K562 treated with DMSO at 1 percent for 4 hours (cell line): ENCODE results near the gene PREB. TPM values are rescaled to one million over a fixed set of nuclear protein-coding genes. Genes with fewer than 3 reads are reported as not detected.

Experiments used
- total RNA-seq: library from RNA; unstranded; fragments of 300-600 nt; gene quantifications from 2 replicates; pipeline ENCODE4 v1.2.3, GENCODE V29; 2022; ENCODE audit not compliant: insufficient read depth

Gene PREB
- 71.3 and 72.7 TPM in 2 replicates for total RNA-seq

GRCh38 chr2:27133905-27134780 is at the start of gene PREB:
Gene PREB (minus strand): TSS chr2:27134636. CDS start chr2:27134421, 215 bp downstream.

GRCh38 chr2:27148801-27149439 is 14.5 kb upstream of the PREB start, which contains the start of gene TCF23:
Gene TCF23 (plus strand): TSS chr2:27149004. CDS start chr2:27149134, 130 bp downstream.

DNA sequence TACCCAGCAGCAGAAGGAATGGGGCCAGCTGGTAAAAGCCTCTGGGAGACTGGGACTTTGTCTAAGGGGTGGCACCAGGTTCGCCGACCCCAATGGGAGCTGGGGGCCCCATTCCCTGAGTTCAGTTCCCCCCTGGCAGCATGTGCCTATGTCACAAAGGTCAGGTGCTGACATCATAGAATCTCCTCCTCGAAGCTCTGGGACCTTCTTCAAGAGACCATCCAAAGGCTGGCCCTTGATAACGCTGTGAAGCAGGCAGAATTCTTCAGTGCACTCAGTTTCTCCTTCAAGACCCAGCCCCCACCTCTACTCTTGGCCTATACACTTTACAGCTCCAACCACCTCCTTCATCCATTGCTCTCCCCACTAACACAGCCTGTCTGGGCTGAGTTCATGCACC is 4.9 kb upstream of the PREB start, which contains the start of gene PRR30:
PRR30 (minus strand) TSS at position 101 of the 400 bp plus-strand sequence. CDS start 1,081 bp downstream, outside the sequence.

DNA sequence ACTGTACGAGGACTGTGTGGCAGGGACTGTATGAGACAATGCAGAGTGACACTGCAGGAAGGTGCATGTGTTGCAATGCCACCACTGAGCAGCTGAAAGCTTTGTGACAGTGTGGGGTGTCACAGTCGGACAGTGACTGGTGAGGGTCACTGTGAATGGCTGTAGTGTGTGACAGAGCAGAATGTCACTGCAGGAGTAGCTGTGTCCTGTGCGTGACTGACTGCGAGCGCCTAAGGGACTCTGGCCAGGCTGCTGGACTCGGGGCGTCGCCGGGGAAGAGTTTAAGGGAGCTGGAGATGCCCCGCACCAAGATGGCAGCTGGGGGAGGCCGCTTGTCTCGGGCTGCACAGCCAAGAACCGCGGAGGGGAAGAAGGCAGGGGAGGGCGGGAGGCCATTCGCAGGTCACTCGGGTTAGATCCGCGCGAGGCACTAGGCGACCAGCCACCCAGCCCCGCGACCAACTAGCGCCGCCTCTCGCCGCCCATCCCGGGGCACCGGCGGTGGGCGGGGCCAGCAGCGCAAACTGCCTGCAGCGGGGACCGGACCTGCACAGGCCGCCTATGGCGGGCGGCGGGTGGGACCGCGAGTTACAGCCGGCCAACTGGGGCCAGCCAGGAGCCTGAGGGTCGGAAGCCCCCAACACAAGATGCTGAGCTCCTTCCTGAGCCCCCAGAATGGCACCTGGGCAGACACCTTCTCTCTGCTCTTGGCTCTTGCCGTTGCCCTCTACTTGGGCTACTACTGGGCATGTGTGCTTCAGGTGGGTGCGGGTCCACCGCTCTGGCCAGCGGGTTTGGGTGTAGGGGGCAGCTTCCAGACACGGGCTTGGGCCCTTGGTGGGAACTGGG is 10.9 kb downstream of the PREB start, which contains the start of gene ABHD1:
ABHD1 (plus strand) TSS at position 514 of the 849 bp plus-strand sequence; CDS start at position 648, 134 bp downstream.

GRCh38 chr2:27118525-27119329 is 15.7 kb downstream of the PREB start, which contains the start of gene CGREF1:
Gene CGREF1 (minus strand): TSS chr2:27119128. CDS start chr2:27104366, 14,762 bp downstream.

GRCh38 chr2:27086724-27087593 is 47.5 kb downstream of the PREB start, which contains the start of gene KHK:
Gene KHK (plus strand): TSS chr2:27086772. CDS start chr2:27087260, 488 bp downstream.

Other genes starting within 250 kb of the PREB start
- 43.0 and 53.3 TPM in 2 replicates for gene MAPRE3, start 164.0 kb downstream of the PREB start, total RNA-seq
- 99.6 and 101 TPM in 2 replicates for gene TMEM214, start 101.7 kb downstream of the PREB start, total RNA-seq
- 45.1 and 50.9 TPM in 2 replicates for gene AGBL5, start 83.0 kb downstream of the PREB start, total RNA-seq
- 210 and 258 TPM in 2 replicates for gene OST4, start 63.0 kb downstream of the PREB start, total RNA-seq
- gene EMILIN1, start 56.0 kb downstream of the PREB start, total RNA-seq = 1.2 and 1.4 TPM in 2 replicates
- gene KHK, start 47.9 kb downstream of the PREB start, total RNA-seq = 17.1 and 19.4 TPM in 2 replicates
- 1.3 TPM in 1 of 2 replicates, not detected in the other for gene CGREF1, start 15.5 kb downstream of the PREB start, total RNA-seq
- gene ABHD1, start 10.8 kb downstream of the PREB start, total RNA-seq = not detected in 2 replicates
- gene PRR30, start 4.8 kb upstream of the PREB start, total RNA-seq = not detected in 2 replicates
- gene TCF23, start 14.4 kb upstream of the PREB start, total RNA-seq = not detected in 2 replicates
- gene ATRAID, start 77.4 kb upstream of the PREB start, total RNA-seq = 87.2 and 192 TPM in 2 replicates
- gene SLC5A6, start 77.6 kb upstream of the PREB start, total RNA-seq = 36.2 and 42.0 TPM in 2 replicates
- 56.2 and 60.6 TPM in 2 replicates for gene CAD, start 82.7 kb upstream of the PREB start, total RNA-seq
- gene SLC30A3, start 128.4 kb upstream of the PREB start, total RNA-seq = 0.60 and 1.5 TPM in 2 replicates
- gene DNAJC5G, start 140.8 kb upstream of the PREB start, total RNA-seq = not detected in 2 replicates
- gene TRIM54, start 147.8 kb upstream of the PREB start, total RNA-seq = not detected in 2 replicates
- 5.5 and 7.0 TPM in 2 replicates for gene UCN, start 173.8 kb upstream of the PREB start, total RNA-seq
- gene MPV17, start 188.5 kb upstream of the PREB start, total RNA-seq = 62.7 and 64.9 TPM in 2 replicates
- gene GTF3C2, start 222.1 kb upstream of the PREB start, total RNA-seq = 36.2 and 43.2 TPM in 2 replicates
- 46.9 and 57.9 TPM in 2 replicates for gene EIF2B4, start 235.7 kb upstream of the PREB start, total RNA-seq
- 72.9 and 81.1 TPM in 2 replicates for gene SNX17, start 236.0 kb upstream of the PREB start, total RNA-seq
- gene ZNF513, start 246.1 kb upstream of the PREB start, total RNA-seq = 10.0 and 12.0 TPM in 2 replicates